IMR-90 (cell line): ENCODE data around the gene FCHSD2.

Experiments used
- CEBPB ChIP-seq: IDR thresholded peaks from 2 replicates; pipeline ENCODE4 v1.6.1; 2012; ENCODE audit warnings: low read depth, low read length, improper control_type of control experiment
- FOS ChIP-seq: fragments of 150-350 bp; IDR thresholded peaks from 2 replicates; pipeline ENCODE4 v1.6.1; 2016; ENCODE audit warnings: low read depth, low read length
- POLR2A ChIP-seq: IDR thresholded peaks from 2 replicates; pipeline ENCODE4 v1.6.1; 2012; ENCODE audit warnings: mild to moderate bottlenecking, low read depth, low read length
- RCOR1 ChIP-seq: IDR thresholded peaks from 2 replicates; pipeline ENCODE4 v1.6.1; 2012; ENCODE audit warnings: mild to moderate bottlenecking, low read length, improper control_type of control experiment; ENCODE audit not compliant: insufficient replicate concordance
- SMC3 ChIP-seq: fragments of 150-350 bp; IDR thresholded peaks from 2 replicates; pipeline ENCODE4 v1.6.1; 2016; ENCODE audit warnings: low read depth, mild to moderate bottlenecking, antibody characterized with exemption, low read length, moderate library complexity
- TF ChIP-seq, protein P1 (sequence below): conservative IDR thresholded peaks from 2 replicates; pipeline ENCODE4 v1.5.1; 2012; ENCODE audit warnings: mild to moderate bottlenecking, low read depth, low read length, improper control_type of control experiment

DNA sequence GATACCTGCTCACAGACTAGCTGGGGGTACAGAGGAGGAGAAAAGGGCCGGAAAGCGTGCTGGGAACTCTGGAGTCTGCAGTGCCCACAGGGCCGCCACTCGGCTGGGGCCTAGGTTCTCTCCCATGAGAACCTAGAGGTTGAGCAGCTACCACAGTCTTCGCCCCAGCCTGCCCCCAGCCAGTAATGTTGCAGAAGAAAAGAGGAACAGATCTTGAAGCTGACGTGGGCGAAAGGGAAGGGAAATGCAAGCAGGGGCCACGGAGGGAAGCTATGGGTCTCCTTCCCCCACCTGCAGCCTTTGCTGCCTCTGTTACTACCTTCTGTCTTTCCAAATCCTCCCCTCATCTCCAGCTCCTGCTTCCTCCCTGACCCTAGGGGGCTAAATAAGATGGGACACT, 47.2 kb upstream of the FCHSD2 start:
- no peak for TF ChIP-seq POLR2A
- TF ChIP-seq, protein P1, sequence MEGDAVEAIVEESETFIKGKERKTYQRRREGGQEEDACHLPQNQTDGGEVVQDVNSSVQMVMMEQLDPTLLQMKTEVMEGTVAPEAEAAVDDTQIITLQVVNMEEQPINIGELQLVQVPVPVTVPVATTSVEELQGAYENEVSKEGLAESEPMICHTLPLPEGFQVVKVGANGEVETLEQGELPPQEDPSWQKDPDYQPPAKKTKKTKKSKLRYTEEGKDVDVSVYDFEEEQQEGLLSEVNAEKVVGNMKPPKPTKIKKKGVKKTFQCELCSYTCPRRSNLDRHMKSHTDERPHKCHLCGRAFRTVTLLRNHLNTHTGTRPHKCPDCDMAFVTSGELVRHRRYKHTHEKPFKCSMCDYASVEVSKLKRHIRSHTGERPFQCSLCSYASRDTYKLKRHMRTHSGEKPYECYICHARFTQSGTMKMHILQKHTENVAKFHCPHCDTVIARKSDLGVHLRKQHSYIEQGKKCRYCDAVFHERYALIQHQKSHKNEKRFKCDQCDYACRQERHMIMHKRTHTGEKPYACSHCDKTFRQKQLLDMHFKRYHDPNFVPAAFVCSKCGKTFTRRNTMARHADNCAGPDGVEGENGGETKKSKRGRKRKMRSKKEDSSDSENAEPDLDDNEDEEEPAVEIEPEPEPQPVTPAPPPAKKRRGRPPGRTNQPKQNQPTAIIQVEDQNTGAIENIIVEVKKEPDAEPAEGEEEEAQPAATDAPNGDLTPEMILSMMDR: no peak
- TF ChIP-seq CEBPB: no peak
- no peak for TF ChIP-seq RCOR1
- no peak for TF ChIP-seq FOS
- TF ChIP-seq SMC3: no peak
